SU-DHL-6 (cell line): ENCODE measurements around the gene HMGCS1.

Source experiments
- EZH2phosphoT487 ChIP-seq: fragments of 200-600 bp; sonication (generic), shearing (Covaris generic); conservative IDR thresholded peaks from 2 replicates; pipeline ENCODE4 v1.6.1; 2018; ENCODE audit warnings: mild to moderate bottlenecking, antibody characterized with exemption, low read length, moderate library complexity, mixed read lengths
- TF ChIP-seq, protein P1 (sequence below): fragments of 200-600 bp; sonication (generic); IDR thresholded peaks from one replicate; pipeline ENCODE4 v1.5.1; 2017; ENCODE audit warnings: antibody characterized with exemption, mild to moderate bottlenecking, low read length, moderate library complexity; ENCODE audit not compliant: insufficient read depth, poor library complexity, severe bottlenecking

- TF ChIP-seq, protein P1, sequence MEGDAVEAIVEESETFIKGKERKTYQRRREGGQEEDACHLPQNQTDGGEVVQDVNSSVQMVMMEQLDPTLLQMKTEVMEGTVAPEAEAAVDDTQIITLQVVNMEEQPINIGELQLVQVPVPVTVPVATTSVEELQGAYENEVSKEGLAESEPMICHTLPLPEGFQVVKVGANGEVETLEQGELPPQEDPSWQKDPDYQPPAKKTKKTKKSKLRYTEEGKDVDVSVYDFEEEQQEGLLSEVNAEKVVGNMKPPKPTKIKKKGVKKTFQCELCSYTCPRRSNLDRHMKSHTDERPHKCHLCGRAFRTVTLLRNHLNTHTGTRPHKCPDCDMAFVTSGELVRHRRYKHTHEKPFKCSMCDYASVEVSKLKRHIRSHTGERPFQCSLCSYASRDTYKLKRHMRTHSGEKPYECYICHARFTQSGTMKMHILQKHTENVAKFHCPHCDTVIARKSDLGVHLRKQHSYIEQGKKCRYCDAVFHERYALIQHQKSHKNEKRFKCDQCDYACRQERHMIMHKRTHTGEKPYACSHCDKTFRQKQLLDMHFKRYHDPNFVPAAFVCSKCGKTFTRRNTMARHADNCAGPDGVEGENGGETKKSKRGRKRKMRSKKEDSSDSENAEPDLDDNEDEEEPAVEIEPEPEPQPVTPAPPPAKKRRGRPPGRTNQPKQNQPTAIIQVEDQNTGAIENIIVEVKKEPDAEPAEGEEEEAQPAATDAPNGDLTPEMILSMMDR: no peak
- TF ChIP-seq EZH2phosphoT487: no peak
Observed at GRCh38 chr5:43358726-43359125, 45.5 kb upstream of the HMGCS1 start.
